Ovary (tissue), 9 donors: Measurements from ENCODE around the gene LOC128125822. TPM values are rescaled to one million over a fixed set of nuclear protein-coding genes. Genes with fewer than 3 reads are reported as not detected.

Source experiments
- DNase-seq, 5 donors: peaks; one replicate each; pipeline ENCODE4 v3.0.0-alpha.2; 2019 to 2020
- H3K27ac ChIP-seq, 2 donors: fragments of 200-600 bp; one replicate each; pipeline versions ENCODE4 v1.5.1 to v1.8.0; 2019 to 2022
- H3K27me3 ChIP-seq: fragments of 200-600 bp; one replicate; pipeline ENCODE4 v1.8.0; 2022
- H3K36me3 ChIP-seq: fragments of 200-600 bp; sonication (generic); one replicate; pipeline ENCODE4 v1.5.1; 2019
- H3K4me1 ChIP-seq: one replicate; pipeline ENCODE4 v1.8.1; 2013; ENCODE audit warnings: mild to moderate bottlenecking, moderate library complexity; ENCODE audit not compliant: insufficient read depth
- H3K4me3 ChIP-seq: fragments of 200-600 bp; sonication (generic); one replicate; pipeline ENCODE4 v1.5.1; 2017
- H3K9me3 ChIP-seq, 2 donors: fragments of 200-600 bp in 1 of 2; sonication (generic) in 1 of 2; one replicate each; pipeline versions ENCODE4 v1.5.1 to v1.8.1; 2013 to 2019; ENCODE audit warnings: mild to moderate bottlenecking in 1 of 2, moderate library complexity in 1 of 2
- CTCF ChIP-seq, 3 donors: fragments of 450-650 bp in 2 of 3; fragments of 200-600 bp in 1 of 3; IDR thresholded peaks; one replicate each; pipeline versions ENCODE4 v1.5.1 to v1.8.0; 2016 to 2022; ENCODE audit warnings: antibody characterized with exemption in 3 of 3, mild to moderate bottlenecking in 1 of 3
- EP300 ChIP-seq: sonication (generic); formaldehyde crosslinking; IDR thresholded peaks from one replicate; pipeline ENCODE4 v1.6.1; 2017; ENCODE audit warnings: antibody characterized with exemption
- POLR2A ChIP-seq: fragments of 450-650 bp; IDR thresholded peaks from one replicate; pipeline ENCODE4 v1.6.1; 2017; ENCODE audit warnings: antibody characterized with exemption, mild to moderate bottlenecking, moderate library complexity
- WGBS, 3 donors: extraction: QIAGEN DNeasy Blood & Tissue Kit in 1 of 3; methylation state at CpG; one replicate each; pipeline versions ENCODE4 v1.1.5 to v1.1.7; 2013 to 2017; 5-methylcytosine and 5-hydroxymethylcytosine counted together
- intact Hi-C, 4 donors: fragments of 100-400 bp; cut with DNase I; formaldehyde crosslinking; loops; one replicate each; pipeline versions ENCODE4 v1.11.0 to v1.15.1; 2022 to 2023
- polyA plus RNA-seq, 2 donors: library from polyadenylated mRNA; stranded (reverse); fragments of 200-250 nt in 1 of 2; fragments of 350-450 nt in 1 of 2; fragmentation: Illumina TruSeq in 1 of 2; extraction: RNeasy Lipid Tissue Mini Kit (QIAGEN cat#74804) in 1 of 2; gene quantifications; one replicate each; pipeline ENCODE4 v1.2.3, GENCODE V29; 2013 to 2014
- small RNA-seq: library from RNA; depleted of rRNA; stranded (forward); fragments of <200 nt; gene quantifications from one replicate; pipeline ENCODE3, GENCODE V24; 2016
- total RNA-seq, 7 donors: library from RNA; depleted of rRNA in 2 of 7; stranded (reverse); fragments of >200 nt in 2 of 7; fragmentation: NEBNext Ultra II Directional in 3 of 7; extraction: Animal tissue kit (Norgen Biotek cat#: 25700) in 3 of 7; gene quantifications; one replicate each; pipeline versions ENCODE4 v1.1.0 to v1.2.4, GENCODE V29; 2016 to 2023
- donor health status: DM: no; HTN: no; CAD: no; lungs with moderate emphysema.
- donor health status: DM: no; HTN: no; CAD: no.
- donor health status: Bipolar disorder and iron deficiency.
- donor health status: DM: yes; HTN: yes; CAD: no.
- donor health status: DM: no; HTN: no; CAD: no.
- donor health status: DM: yes; HTN: yes; CAD: no.

The LOC128125822 gene

GRCh38 chr6:63609231-63609630 is 37.0 kb downstream of the LOC128125822 start:
- no peaks in the 10 kb centered on the region for H3K36me3 ChIP-seq
- TF ChIP-seq CTCF (IDR thresholded peaks at IDR 0.05) (no peak), POLR2A (no peak), EP300 (no peak)
- no peaks in the 10 kb centered on the region for H3K27me3 ChIP-seq
- H3K27ac ChIP-seq: no peak overlapping the region
- no peaks in the 10 kb centered on the region for H3K4me1 ChIP-seq
- intact Hi-C loops: loop anchor here in 1 of 4 donors (10.0 kb wide), 1 partner anchor 156 kb away; no protein-coding TSS in a partner anchor
- H3K4me3 ChIP-seq: no peak overlapping the region
- H3K9me3 ChIP-seq: no peaks in the 10 kb centered on the region
- DNase-seq: no peak
- WGBS, 3 donors: 93 to 97% (median 97%) methylated on average over 1 of the region's 1 CpG

- H3K27ac ChIP-seq: no peak overlapping the region
- no peak overlapping the region for H3K4me3 ChIP-seq
- no peaks in the 10 kb centered on the region for H3K4me1 ChIP-seq
- no peaks in the 10 kb centered on the region for H3K27me3 ChIP-seq
- H3K9me3 ChIP-seq: no peaks in the 10 kb centered on the region
- DNase-seq: no peak
- WGBS, 3 donors: 64 to 91% (median 75%) methylated on average over 1 of the region's 1 CpG
- TF ChIP-seq POLR2A: no peak
- no peak for TF ChIP-seq EP300
- no peaks in the 10 kb centered on the region for H3K36me3 ChIP-seq
- intact Hi-C loops: no loop called here
Measured at GRCh38 chr6:63610944-63611343, 38.7 kb downstream of the LOC128125822 start.

- WGBS, 3 donors: 93 to 97% (median 93%) methylated on average over 1 of the region's 1 CpG
- no peaks in the 10 kb centered on the region for H3K4me1 ChIP-seq
Measured at GRCh38 chr6:63611560-63611959, 39.3 kb downstream of the LOC128125822 start.

GRCh38 chr6:63615590-63615989 is 43.3 kb downstream of the LOC128125822 start:
- H3K9me3 ChIP-seq: no peaks in the 10 kb centered on the region
- no peaks in the 10 kb centered on the region for H3K4me1 ChIP-seq
- intact Hi-C loops: no loop called here
- no peak overlapping the region for H3K4me3 ChIP-seq
- no peaks in the 10 kb centered on the region for H3K36me3 ChIP-seq
- 86 to 92% (median 88%) methylated on average over 1 of the region's 1 CpG for WGBS, 3 donors
- no peak for TF ChIP-seq POLR2A
- TF ChIP-seq EP300: no peak
- TF ChIP-seq CTCF (IDR thresholded peaks at IDR 0.05): no peak
- no peak overlapping the region for H3K27ac ChIP-seq
- no peaks in the 10 kb centered on the region for H3K27me3 ChIP-seq
- no peak for DNase-seq

More at GRCh38 chr6:63611560-63611959, 39.3 kb downstream of the LOC128125822 start:
- no peaks in the 10 kb centered on the region for H3K27me3 ChIP-seq
- no peak overlapping the region for H3K4me3 ChIP-seq
- H3K36me3 ChIP-seq: no peaks in the 10 kb centered on the region
- no peaks in the 10 kb centered on the region for H3K9me3 ChIP-seq
- no peak for DNase-seq
- H3K27ac ChIP-seq: no peak overlapping the region
- no peak for TF ChIP-seq CTCF (IDR thresholded peaks at IDR 0.05)
- intact Hi-C loops: no loop called here

Small RNA genes lying within 50 kb of the gene (small RNA-seq; reads per million reads assigned to genes)
- gene AL513043.1: not detected

Other genes with a start within 250 kb of the LOC128125822 start
- 10 to 100 TPM; 22.2 to 89.4 (median 44.1) TPM for gene PTP4A1, start within 50 bp of the LOC128125822 start, total RNA-seq
- gene PTP4A1, start within 50 bp of the LOC128125822 start, polyA plus RNA-seq: 10 to 100 TPM in 1 of 2 donors, 1 to 10 TPM in 1; 9.4 to 33.6 TPM
- 10 to 100 TPM; 58.5 to 83.7 (median 71.0) TPM for gene PHF3, start 63.3 kb downstream of the LOC128125822 start, total RNA-seq
- gene PHF3, start 63.3 kb downstream of the LOC128125822 start, polyA plus RNA-seq: 10 to 100 TPM; 25.3 to 30.9 TPM